ENCODE measurements around the gene IRGQ.
"Not testable (repeated sequence)": the region's sequence is repeated elsewhere in the genome, so short reads cannot be mapped to it uniquely, and the experiment has no call there.

Gene IRGQ

DNA sequence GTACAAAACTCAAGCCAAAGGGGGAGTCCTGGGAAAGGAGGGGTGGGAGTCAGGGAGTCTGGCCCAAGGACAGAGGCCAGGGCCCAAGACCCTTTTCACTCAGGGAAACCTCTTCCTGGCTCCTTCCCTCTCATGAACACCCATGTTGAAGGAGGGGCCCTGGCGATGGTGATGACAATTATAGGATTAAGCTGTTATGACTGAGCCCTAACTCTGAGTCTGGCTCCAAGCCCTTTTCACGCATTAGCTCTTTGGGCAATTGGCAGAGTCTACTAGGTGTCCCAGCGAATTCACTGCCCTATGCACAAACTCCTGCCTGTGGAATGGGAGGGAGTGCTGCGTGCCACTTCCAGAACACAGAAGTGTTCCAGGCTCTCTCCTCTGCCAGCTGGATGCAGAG, 42.3 kb downstream of the IRGQ start:
- H3K4me3 ChIP-seq (replicated peaks in 1 of 2; ENCODE audit: low read depth in 2 of 2, low read length in 2 of 2), result no peak overlapping the region
- TF ChIP-seq, protein P1, sequence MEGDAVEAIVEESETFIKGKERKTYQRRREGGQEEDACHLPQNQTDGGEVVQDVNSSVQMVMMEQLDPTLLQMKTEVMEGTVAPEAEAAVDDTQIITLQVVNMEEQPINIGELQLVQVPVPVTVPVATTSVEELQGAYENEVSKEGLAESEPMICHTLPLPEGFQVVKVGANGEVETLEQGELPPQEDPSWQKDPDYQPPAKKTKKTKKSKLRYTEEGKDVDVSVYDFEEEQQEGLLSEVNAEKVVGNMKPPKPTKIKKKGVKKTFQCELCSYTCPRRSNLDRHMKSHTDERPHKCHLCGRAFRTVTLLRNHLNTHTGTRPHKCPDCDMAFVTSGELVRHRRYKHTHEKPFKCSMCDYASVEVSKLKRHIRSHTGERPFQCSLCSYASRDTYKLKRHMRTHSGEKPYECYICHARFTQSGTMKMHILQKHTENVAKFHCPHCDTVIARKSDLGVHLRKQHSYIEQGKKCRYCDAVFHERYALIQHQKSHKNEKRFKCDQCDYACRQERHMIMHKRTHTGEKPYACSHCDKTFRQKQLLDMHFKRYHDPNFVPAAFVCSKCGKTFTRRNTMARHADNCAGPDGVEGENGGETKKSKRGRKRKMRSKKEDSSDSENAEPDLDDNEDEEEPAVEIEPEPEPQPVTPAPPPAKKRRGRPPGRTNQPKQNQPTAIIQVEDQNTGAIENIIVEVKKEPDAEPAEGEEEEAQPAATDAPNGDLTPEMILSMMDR (IDR thresholded peaks at IDR 0.05; ENCODE audit: low read depth, low read length), result no peak
- DNase-seq (ENCODE audit: low read depth in 2 of 2), result no peak

DNA sequence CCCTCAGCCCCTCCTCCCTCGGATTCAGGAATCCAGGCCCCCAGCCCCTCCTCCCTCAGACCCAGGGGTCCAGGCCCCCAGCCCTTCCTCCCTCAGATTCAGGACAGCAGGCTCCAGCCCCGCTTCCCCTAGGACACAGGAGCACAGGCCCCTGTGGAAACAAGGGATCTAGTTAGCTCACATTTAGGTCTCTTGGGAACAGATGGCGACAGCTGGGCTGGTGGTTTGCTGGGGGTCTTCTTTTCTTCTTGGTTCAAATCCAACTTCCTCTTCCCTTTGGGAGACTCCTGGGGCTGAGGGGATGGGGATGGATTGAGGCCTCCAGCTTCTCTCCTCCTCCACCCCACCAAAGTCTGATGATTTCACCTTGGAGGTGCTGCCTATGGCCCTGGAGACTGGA, 43.3 kb downstream of the IRGQ start:
- TF ChIP-seq, protein P1 (IDR thresholded peaks at IDR 0.05; ENCODE audit: low read depth, low read length), result no peak
- DNase-seq (ENCODE audit: low read depth in 2 of 2), result no peak
- no peak overlapping the region for H3K4me3 ChIP-seq (replicated peaks in 1 of 2; ENCODE audit: low read depth in 2 of 2, low read length in 2 of 2)

DNA sequence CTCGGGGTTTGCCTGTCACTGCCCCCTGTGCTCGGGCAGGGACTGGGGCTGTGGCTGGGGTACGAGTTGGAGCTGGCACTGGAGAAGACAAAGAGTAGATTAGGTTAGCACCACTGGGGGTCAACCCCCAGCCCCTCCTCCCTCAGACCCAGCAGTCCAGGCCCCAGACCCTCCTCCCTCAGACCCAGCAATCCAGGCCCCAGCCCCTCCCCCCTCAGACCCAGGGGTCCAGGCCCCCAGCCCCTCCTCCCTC, 43.8 kb downstream of the IRGQ start:
- TF ChIP-seq, protein P1 (IDR thresholded peaks at IDR 0.05; ENCODE audit: low read depth, low read length), result no peak
- DNase-seq (ENCODE audit: low read depth in 2 of 2), result no peak
- H3K4me3 ChIP-seq (replicated peaks in 1 of 2; ENCODE audit: low read depth in 2 of 2, low read length in 2 of 2), result no peak overlapping the region

DNA sequence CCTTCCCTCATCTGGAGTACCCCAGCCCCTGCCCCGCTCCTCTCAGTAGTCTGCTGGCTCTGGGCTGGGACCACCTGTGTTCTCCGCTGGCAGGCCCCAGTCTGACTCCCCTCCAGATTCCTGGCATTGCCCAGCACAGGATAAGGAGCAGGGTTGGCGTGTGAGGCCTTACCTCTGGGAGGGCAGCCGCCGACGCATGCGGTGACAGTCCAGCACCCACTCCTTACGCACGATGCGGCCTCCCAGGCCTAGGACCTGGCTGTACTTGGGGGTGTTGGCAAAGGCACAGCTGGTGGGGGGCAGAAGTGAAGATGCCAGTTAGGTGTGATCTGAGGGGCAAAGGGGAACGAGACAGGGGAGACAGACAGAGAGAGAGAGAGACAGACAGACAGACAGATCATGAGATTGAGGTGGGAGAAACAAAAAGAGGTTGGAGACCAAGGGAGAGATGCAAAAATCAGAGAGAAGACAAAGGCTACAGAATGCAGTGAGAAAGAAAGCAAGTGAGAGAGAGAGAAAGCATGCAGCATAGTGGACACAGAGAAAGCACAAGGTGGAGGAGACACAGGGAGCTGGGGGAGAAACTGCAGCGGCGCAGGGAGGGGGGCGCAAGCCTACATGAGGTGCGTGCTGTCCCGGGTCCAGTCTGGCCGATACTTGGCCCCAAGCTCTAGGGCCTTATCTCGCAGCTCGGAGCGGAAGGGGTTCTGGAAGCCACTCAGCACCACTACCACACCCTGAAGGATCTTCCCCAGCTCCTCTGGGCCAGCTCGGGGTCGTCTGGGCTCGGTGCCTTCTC, 44.3 kb downstream of the IRGQ start:
- no peak for DNase-seq (ENCODE audit: low read depth in 2 of 2)
- TF ChIP-seq, protein P1 (IDR thresholded peaks at IDR 0.05; ENCODE audit: low read depth, low read length), result no peak
- no peak overlapping the region for H3K4me3 ChIP-seq (replicated peaks in 1 of 2; ENCODE audit: low read depth in 2 of 2, low read length in 2 of 2)

DNA sequence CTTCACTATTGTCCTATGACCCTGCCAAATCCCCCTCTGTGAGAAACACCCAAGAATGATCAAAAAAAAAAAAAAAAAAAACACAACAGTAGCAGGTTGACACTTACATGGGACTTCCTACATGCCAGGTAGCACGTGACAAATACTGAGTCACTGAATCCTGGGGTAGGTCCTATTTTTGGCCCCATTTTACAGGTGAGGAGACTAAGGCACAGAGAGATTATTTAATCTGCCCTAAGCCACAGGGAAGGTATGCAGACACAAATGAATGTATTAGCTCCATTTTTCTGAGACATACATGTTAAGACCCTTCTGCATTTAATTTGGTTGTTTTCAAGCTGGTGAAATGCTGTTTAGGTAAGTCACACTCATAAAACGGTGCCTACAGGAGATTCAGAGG, 47.2 kb downstream of the IRGQ start:
- DNase-seq (ENCODE audit: low read depth in 2 of 2), result no peak
- no peak overlapping the region for H3K4me3 ChIP-seq (replicated peaks in 1 of 2; ENCODE audit: low read depth in 2 of 2, low read length in 2 of 2)
- TF ChIP-seq, protein P1 (IDR thresholded peaks at IDR 0.05; ENCODE audit: low read depth, low read length), result no peak

DNA sequence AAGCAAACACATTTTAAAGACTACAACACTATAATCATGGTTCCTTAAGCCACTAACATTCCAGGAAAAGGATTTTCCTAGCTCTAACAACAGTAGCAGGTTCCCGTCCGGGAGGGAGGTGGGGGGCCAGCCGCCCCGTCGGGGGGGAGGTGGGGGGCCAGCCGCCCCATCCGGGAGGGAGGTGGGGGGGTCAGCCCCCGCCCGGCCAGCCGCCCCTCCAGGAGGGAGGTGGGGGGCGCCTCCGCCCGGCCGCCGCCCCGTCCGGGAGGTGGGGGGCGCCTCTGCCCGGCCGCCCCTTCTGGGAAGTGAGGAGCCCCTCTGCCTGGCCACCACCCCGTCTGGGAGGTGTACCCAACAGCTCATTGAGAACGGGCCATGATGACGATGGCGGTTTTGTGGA, 48.0 kb downstream of the IRGQ start:
- not testable (repeated sequence) for DNase-seq (ENCODE audit: low read depth in 2 of 2); H3K4me3 ChIP-seq (replicated peaks in 1 of 2; ENCODE audit: low read depth in 2 of 2, low read length in 2 of 2)

DNA sequence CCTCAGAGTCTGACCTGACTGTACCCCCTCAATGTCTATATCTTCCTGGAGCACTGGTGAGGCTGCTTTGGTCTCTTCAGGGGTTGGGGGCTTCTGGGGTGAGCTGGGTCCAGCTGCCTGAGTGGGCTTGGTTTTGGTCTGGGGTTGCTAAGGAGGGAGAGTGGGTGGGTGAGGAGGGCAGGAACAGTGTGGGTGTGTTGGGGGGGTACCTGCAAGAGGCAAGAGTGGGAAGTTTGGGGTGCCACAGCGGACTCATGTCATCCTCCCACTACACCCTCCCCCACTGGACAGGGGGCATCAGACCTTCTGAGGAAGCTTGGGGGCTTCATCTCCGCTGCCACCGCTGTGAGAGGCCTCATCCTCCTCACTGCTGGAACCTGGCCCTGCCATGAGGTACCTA, 49.4 kb downstream of the IRGQ start:
- TF ChIP-seq, protein P1 (IDR thresholded peaks at IDR 0.05; ENCODE audit: low read depth, low read length), result no peak
- H3K4me3 ChIP-seq (replicated peaks in 1 of 2; ENCODE audit: low read depth in 2 of 2, low read length in 2 of 2), result no peak overlapping the region
- no peak for DNase-seq (ENCODE audit: low read depth in 2 of 2)
